HG03280 (cell line): ENCODE data around the gene ACOT7.

Source experiments
- ATAC-seq: cut with Tn5 transposase; IDR thresholded peaks from one replicate; pipeline ENCODE4 v1.9.1; 2021; ENCODE audit warnings: mild to moderate bottlenecking, moderate library complexity; ENCODE audit not compliant: unreplicated experiment

Gene ACOT7

DNA sequence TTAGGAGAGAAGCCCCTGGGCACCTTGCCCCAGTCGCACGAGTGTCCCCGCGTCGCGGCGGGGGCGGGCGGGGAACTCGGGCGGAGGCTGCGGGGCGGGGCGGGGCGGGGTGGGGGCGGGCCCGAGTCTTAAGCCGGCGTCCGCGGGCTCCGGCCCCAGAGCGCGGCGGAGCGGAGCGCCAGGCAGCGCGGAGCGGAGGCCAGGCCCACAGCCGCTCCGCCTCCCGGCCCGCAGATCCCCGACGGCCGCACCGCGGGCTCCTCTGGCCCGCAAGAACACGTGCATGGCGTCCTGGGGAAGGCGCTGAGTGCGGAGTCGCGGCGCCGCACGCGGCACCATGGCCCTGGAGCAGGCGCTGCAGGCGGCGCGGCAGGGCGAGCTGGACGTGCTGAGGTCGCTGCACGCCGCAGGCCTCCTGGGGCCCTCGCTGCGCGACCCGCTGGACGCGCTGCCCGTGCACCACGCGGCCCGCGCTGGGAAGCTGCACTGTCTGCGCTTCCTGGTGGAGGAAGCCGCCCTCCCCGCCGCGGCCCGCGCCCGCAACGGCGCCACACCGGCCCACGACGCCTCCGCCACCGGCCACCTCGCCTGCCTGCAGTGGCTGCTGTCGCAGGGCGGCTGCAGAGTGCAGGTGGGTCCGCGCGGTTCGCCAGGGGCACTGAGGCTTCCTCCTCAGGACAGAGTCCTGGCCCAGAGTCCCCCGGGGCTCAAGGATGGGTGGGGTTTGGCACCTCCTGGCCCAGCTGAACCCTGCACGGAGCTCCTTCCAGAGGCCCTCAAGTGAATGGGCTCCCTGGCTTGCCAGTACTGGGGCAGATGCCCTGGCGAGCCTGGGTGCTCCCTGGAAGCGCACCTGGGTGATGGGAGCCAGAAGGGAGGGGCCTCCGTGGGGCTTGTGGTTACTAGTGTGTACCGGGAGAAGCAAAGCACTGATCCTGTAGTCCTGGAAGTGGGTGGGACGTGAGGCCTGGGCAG is 31.3 kb upstream of the ACOT7 start, which contains the start of gene ESPN:
TSS of gene ESPN (plus strand) at position 158 of the 975 bp plus-strand sequence. CDS start at position 338, 180 bp downstream.
- ATAC-seq = no peak

DNA sequence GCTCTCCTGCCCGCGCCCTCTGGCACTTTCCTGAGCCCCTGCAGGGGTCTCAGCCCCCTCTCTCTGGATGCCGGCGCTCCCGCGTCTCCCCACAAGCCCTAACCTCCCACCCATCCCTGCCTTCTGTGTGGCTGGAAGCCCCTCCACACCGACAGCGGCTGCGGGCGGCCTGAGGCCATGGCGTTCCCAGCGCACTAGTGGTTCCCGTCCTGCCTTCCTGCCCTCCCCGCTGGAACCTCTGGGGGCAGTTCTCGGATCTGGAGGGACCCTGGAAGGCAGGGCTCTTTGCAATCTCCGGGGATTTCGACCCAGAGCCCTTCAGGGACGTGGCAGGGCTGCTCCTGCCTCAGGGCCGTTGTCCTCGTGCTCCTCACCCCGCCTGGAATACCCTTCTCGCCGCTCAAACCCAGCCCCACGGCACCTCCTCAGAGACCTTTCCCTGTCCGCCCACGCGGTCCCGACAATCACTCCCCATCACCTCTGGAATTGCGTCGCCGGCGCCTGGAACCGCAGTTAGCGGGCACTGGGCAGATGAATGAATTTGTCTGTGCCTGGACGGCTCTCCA is 30.5 kb upstream of the ACOT7 start:
- ATAC-seq = no peak

DNA sequence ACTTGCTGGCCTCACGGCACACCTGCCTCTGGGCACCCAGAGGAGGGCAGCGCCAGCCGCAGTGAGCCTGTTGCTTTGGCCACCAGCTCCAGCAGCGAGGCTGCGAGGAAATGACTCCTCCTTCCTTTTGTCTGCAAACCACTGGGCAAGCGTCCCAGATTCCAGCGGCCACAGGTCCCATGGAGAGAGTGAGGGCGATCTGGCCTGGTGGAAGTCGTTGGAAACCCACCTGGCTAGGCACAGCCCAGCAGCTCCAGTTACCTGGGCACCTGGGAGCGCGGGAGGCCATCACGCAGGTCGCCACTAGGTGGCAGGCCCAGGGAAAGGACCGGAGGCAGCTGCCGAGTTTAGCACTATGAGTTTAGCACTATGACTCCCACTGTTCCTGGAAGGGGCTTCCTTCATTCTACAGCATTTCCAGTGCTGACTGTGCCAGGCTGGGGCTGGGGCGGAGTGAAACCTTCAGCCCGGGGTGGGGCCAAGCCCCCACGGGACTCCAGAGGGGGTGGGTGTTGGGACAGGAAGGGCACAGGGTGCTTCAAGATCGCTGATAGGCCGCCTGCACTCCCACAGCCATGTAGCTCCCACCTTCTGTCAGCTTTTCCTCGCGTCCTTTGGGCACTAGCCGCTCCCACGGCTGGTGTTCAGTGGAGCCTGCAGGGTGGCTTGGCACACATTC is 29.9 kb upstream of the ACOT7 start:
- peak; percentile 45 for ATAC-seq

DNA sequence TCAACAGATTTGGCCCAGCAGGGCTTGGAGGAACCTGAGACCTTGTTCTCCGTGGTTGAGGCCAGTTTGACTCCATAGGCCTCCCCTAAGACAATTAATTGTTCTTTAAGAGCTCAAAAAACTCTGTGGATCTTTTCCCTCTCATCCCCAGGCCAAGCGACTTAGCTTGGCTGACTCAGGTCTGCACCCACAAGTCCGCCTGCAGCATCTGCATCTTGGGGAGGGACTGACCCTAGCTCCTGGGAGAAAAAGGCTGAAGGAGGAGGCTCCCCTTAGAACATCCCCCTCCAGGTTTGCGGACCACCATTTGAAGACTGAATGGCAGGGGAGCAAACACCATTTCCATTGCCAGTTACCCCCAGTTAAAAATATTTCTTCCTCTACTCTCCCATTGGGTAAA is 27.7 kb upstream of the ACOT7 start:
- no peak for ATAC-seq

DNA sequence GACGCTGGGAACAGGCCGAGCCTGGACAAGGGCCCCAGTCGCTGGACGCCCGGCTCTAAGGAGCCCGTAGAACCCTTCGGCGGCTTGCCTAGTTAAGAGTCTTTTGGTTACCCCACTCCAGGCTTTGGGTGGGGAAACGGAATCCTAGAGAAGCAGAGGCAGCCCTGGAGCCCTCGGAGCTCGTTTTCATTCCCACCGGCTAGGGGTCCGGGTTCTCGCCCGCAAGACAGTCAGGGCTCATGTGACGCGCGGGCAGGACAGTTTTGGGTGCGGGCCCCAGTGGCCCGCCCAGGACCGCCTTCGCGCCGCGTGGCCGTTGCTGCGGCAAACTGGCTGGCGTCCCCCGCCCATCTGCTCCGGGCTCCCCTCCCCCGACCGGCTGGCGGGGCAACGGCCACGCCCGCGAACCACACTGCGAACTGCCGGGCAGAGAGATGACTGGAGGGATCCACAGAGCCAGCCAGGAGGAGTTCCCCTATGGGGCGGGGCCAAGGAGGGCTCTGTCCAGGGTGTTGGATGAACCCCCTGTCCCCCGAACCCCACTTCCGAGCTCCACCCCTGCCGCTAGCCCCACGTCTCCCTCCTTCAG is 27.0 kb upstream of the ACOT7 start:
- ATAC-seq = no peak

DNA sequence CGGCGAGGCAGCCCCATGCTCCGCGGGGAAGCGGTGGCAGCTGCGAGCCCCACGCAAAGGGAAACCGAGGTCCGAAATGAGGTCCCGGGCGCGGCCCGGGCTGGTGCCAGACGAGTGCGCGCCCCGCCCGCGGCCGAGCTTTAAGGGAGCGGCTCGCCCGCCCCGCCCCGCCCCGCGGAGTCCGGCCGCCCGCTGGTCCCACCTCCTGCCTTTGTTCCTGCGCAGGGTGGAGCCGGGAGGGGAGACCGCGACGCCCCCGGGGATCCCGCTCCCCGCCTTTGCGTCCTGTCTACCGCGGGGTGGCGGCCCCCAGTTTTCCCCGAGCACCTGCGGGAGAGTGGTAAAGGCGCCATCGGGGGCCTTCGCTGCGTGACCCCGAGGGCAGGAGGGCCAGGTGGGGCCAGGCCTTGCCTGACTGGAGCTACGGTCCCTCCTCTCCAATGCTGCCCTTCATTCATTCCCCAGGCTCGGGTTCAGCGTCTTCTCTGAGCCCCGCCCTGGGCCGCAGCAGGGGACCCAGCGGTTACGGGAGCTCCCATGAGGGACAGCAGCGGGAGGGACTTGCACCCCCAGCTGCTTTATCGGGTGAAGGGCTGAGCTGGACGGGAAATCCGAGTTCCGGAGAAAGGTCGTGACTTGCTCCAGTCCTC is 26.4 kb upstream of the ACOT7 start, which contains the start of gene HES2:
TSS of gene HES2 (minus strand) at position 116 of the 650 bp plus-strand sequence. CDS start at position 17, 99 bp downstream.
- ATAC-seq = no peak

DNA sequence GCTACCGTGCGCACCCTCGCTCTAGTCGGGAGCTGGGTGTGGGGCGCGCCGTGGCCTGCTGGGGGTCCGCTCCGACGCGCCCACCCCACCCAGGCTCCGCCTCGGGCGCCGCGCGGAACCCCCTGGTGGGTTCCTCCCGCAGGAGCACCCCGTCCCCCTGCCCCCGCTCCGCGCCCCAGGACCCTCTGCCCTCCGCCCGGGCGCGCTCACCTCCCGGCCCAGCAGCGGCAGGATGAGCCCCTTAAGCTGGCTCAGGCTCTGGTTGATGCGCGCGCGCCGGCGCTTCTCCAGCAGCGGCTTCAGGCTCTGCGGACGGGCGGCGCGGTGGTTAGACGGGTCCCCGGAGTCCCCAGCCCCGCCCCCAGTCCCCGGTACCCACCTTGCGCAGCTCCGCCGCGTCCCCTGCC is 25.8 kb upstream of the ACOT7 start:
- no peak for ATAC-seq

DNA sequence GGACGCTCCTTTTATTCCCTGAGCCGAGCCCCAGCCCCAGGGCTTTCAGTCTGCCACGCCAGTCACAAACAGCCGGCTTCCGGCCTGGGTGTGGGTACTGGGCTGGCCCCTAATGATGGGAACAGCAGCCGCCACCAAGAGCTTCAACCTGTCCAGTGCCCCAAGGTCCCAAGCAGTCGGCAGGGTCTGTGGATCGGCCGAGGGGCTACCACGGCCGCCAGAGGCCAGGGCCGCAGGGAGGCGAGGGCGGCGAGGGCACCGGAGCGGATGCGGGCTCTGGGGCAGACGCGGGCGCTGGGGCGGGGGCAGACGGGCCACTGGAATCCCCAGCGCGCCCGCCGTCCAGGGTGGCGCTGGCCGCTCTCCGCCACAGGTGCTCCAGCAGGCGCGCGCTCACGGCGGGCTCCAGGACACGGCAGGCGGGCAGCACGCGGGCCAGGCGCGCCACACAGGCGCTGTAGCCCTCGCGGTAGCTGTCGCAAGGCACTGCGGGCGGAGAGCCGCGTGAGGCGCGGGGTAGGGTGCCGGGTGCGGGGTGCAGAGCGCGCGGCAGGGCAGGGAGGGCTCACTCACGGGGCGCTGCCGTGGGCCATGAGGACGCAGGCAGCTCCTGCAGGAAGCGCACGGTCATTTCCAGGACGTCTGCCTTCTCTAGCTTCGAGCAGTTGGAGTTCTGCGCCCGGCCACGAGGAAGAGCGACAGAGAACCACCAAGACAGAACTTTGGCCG is 25.3 kb upstream of the ACOT7 start:
- no peak for ATAC-seq

DNA sequence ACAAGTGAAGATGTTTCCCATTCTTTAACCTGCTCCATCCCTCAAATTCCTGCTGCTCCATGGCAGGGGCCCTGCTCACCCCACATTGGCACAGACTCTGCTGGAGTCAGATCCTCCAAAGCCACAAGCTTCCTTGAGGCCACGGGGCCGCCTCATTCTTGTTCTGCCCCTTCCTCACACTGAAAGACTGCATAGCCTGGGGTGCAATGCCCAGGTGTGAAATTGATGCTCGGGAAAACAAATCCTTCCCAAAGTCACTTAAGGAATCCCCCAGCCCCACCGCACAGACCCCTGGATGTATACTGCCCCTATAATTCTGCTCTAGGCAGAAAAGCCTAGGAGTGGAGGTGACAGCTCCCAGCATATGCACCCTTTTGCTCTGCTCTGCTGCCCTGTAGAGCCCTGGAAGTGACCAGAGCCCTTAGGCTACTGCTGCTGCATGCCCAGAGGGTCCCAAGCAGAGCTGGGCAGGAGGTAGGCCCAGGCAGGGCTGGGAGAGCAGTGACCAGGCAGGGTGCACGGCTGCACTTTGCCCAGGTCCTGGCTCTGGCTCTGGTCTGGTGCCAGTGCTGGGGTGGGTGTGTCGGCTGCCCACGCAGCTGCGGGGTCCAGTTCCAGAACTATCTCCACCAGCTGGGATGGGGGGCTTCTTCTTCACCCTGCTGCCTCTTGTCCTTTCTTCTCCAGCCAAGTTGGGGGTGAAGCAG is 24.5 kb upstream of the ACOT7 start:
- no peak for ATAC-seq

DNA sequence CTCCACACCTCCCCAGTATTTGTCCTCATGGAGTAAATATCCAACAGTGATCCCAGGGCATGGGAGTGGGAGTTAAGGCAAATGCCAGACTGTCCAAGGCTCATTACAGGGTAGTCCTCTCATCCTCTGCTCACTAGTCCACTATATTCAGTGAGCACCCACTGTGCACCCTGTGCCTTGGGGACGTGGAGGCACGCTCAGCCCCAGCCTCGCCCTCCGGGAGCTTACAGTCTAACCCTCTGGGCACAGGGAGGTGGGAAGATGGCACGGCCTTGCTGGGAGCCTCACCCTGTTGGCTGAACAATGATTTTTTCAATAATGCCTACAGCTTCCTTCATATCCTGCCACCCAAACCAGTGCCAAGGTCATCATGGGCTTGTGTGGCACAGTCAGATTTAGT is 23.3 kb upstream of the ACOT7 start:
- no peak for ATAC-seq

DNA sequence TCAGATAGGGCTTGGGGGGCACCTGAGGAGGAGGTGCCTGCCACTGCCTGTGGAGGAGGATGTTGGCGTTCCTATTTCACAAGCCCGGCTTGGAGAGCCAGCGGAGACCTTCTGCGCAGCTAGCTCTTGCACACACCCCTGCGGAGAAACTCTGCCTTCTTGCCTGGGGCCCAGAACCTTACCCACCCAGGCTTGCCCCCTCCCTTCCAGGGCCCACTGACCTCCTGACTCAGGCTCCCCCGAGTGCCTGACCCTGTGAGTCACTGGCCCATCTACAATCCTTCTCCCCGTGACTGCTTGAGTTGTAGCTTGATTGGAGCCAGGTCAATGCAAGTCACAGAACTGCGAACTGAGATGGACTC is 22.7 kb upstream of the ACOT7 start:
- ATAC-seq = no peak

DNA sequence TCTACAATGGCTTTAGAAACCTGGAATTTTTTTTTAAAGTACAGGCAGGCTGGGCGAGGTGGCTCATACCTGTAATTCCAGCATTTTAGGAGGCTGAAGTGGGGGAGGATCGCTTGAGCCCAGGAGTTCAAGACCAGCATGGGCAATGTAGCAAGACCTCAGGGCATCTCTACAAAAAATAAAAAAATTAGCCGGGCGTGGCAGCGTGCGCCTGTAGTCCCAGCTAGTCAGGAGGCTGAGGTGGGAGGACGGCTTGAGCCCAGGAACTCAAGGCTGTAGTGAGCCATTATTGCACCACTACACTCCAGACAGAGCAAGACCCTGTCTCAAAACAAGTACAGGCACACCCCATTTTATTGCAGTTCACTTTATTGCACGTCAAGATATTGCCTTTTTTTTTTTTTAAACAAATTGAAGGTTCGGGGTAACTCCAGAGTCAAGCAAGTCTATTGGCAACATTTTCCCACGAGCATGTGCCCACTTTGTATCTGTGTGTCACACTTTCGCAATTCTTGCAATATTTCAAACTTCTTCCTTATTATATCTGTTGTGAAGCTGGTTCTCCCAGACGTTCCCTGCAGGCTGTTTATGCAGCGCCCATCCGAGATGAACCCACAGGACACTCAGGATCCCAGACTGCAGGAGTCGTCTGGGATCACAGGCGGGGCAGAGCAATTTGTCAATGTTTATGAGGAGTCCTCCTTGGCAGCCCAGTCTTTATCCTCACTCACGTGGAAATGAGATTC is 21.5 kb upstream of the ACOT7 start:
- no peak for ATAC-seq

DNA sequence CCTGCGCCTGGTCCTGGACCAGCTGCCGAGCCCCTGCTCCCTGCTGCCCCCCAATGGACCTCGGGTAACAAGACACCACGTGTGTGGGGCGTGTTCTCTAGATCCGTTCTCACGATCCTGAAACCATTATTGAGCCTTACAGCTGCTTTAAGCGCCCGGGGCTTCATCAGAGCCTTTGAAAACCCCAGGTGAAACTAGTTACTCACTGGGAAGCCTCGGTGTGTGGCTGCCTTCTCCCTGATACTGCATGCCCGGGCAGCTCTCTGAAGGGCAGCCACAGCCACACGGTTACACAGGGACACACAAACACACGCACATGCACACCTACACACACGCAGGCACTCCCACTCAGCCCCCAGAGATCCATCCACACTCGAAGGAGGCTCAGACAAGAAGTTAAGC is 20.9 kb upstream of the ACOT7 start:
- no peak for ATAC-seq

DNA sequence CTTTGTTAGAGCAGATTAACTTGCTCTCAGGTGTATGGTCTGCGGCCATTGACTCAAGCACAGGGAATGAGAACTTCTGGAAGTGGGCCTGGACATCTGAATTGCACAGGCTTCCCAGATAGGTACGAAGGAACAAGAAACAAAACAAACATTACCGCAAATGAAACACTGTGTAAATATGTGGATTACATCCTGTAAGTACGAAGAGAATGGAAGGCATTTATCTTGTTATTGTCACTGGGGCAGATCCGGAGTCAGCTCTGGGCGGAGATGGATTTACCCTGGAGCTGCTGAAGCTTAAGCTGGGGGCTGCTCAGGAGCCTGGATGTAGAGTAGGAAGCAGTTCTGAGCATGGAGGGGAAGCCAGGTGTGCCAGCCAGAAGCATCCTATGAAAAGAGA is 19.3 kb upstream of the ACOT7 start:
- ATAC-seq = no peak

DNA sequence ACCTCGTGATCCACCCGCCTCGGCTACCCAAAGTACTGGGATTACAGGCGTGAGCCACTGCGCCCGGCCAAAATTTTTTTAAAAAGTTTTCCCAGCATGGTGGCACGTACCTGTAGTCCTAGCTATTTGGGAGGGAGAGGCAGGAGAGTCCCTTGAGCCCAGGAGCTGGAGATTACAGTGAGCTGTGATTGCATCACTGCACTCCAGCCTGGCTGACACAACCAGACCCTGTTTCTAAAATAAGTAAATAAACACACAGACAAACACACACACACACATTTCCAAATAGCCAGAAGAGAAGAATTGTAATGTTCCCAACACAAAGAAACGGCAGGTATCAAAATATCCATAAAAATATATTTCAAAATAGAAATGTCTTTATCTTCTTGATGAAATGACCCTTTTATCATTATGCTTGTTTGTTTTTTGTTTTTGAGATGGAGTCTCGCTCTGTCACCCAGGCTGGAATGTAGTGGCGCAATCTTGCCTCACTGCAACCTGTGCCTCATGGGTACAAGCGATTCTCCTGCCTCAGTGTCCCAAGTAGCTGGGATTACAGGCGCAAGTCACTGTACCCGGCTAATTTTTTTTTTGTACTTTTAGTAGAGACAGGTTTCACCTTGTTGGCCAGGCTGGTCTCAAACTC is 16.8 kb upstream of the ACOT7 start:
- ATAC-seq = no peak

DNA sequence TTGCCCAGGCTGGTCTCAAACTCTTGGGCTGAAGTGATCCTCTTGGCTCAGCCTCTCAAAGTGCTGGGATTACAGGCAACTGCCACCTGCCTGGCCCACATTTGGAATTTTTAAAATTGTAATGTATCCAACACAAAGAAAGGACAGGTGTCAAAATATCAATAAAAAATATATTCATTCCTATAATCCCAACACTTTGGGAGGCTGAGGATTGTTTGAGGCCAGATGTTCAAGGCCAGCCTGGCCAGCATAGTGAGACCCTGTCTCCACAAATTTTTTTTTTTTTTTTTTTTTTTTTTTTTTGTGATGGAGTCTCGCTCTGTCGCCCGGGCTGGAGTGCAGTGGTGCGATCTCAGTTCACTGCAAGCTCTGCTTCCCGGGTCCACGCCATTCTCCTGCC is 16.2 kb upstream of the ACOT7 start:
- ATAC-seq = no peak

DNA sequence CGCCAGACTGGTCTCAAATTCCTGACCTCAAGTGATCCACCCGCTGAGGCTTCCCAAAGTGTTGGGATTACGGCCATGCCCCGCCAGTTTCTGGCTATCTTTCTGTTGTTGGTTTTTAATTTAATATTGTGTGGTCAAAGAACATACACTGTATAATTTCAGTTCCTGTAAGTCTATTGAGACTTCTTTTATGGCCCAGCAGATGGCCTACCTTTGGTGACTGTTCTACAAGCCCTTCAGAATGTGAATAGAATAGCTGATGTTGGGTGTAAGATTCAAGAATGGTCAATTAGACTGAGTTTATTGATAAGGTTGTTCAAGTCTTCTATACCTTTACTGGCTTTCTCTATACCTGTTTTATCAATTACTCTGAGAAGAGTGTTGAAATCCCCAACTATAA is 15.5 kb upstream of the ACOT7 start:
- no peak for ATAC-seq

DNA sequence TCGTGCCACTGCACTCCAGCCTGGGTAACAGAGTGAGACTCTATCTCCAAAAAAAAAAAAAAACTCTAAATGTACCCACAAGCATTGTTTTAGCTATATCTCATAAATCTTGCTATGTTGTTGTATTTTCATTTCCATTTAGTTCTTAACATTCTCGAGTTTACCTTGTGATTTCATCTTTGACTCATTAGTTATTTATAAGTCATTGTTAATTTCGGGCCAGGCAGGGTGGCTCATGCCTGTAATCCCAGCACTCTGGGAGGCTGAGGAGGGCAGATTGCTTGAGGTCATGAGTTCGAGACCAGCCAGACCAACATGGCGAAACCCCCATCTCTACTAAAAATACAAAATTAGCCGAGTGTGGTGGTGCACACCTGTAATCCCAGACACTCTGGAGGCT is 14.5 kb upstream of the ACOT7 start:
- no peak for ATAC-seq
